GM12878 (cell line): Measurements from ENCODE around the gene ANO2. TPM values are rescaled to one million over a fixed set of nuclear protein-coding genes. Genes with fewer than 3 reads are reported as not detected.

ENCODE experiments used
- ATAC-seq: fragments of 200-7000 bp; cut with Tn5 transposase; 3 replicates; pipeline ENCODE4 v1.9.1; 2020; ENCODE audit warnings: mild to moderate bottlenecking, moderate library complexity
- BruUV-seq: library from RNA; stranded (reverse); fragments of 400-500 nt; replicated peaks from 2 replicates; lab custom pipeline; 2021; lab: Mats Ljungman, UMichigan
- CTCF ChIA-PET: fragments of 300-600 bp; sonication (Branson Sonifier 250); formaldehyde crosslinking; extraction: SDS; loops from one replicate; lab custom pipeline; 2021; ENCODE audit warnings: inconsistent platforms; lab: Yijun Ruan, JAX
- POLR2A ChIA-PET: fragments of 350-600 bp; formaldehyde crosslinking; extraction: SDS; loops from one replicate; lab custom pipeline; 2021; ENCODE audit warnings: inconsistent platforms; lab: Charles Lee
- RAD21 ChIA-PET: fragments of 300-600 bp; sonication (Branson Sonifier 250); formaldehyde crosslinking; loops from one replicate; lab custom pipeline; 2023; ENCODE audit warnings: antibody characterized with exemption; ENCODE audit not compliant: unreplicated experiment; lab: Charles Lee
- SMC1A ChIA-PET: fragments of 300-600 bp; sonication (Branson Sonifier 250); formaldehyde crosslinking; loops from one replicate; lab custom pipeline; 2023; ENCODE audit not compliant: unreplicated experiment, uncharacterized antibody; lab: Charles Lee
- DNase-seq: peaks from one replicate; pipeline ENCODE4 v3.0.0-alpha.2; 2011; ENCODE audit warnings: low read depth, low spot score
- FAIRE-seq: peaks from 3 replicates; lab custom pipeline; 2011; peaks lifted over from hg19 to GRCh38; lab: Jason Lieb, UNC
- H2AFZ ChIP-seq: 2 replicates; pipeline ENCODE4 v1.6.0; 2011; ENCODE audit warnings: low read depth, low read length, control low read depth; ENCODE audit not compliant: control insufficient read depth
- H3K27ac ChIP-seq: 2 replicates; pipeline ENCODE4 v1.5.1; 2011; ENCODE audit warnings: control low read depth; ENCODE audit not compliant: control insufficient read depth, insufficient read depth
- H3K27me3 ChIP-seq, 2 experiments: replicated peaks in 1 of 2; 2 replicates each; pipeline versions ENCODE4 v1.6.0 to v1.6.1; 2011; ENCODE audit warnings: low read length in 1 of 2; ENCODE audit not compliant: control insufficient read depth in 2 of 2, insufficient read depth in 2 of 2
- H3K36me3 ChIP-seq, 2 experiments: 2 replicates each; pipeline ENCODE4 v1.5.1; 2011; ENCODE audit warnings: low read length in 1 of 2; ENCODE audit not compliant: control insufficient read depth in 2 of 2, insufficient read depth in 2 of 2
- H3K4me1 ChIP-seq: 2 replicates; pipeline ENCODE4 v1.6.1; 2011; ENCODE audit warnings: mild to moderate bottlenecking, low read length, moderate library complexity, mixed read lengths; ENCODE audit not compliant: control insufficient read depth, insufficient read depth
- H3K4me2 ChIP-seq: 2 replicates; pipeline ENCODE4 v1.6.0; 2011; ENCODE audit warnings: control low read depth; ENCODE audit not compliant: control insufficient read depth, insufficient read depth
- H3K4me3 ChIP-seq: fragments of 200-600 bp; sonication (generic); 2 replicates; pipeline ENCODE4 v1.5.1; 2016
- H3K79me2 ChIP-seq: 2 replicates; pipeline ENCODE4 v1.6.0; 2011; ENCODE audit warnings: low read length; ENCODE audit not compliant: control insufficient read depth, insufficient read depth
- H3K9ac ChIP-seq: 2 replicates; pipeline ENCODE4 v1.8.0; 2011; ENCODE audit warnings: low read length, control low read depth, mixed read lengths; ENCODE audit not compliant: control insufficient read depth, insufficient read depth
- H3K9me3 ChIP-seq: replicated peaks from 3 replicates; pipeline ENCODE4 v1.5.1; 2011; ENCODE audit warnings: mild to moderate bottlenecking, low read length; ENCODE audit not compliant: control insufficient read depth, insufficient read depth
- H4K20me1 ChIP-seq: 2 replicates; pipeline ENCODE4 v1.6.0; 2011; ENCODE audit not compliant: control insufficient read depth, insufficient read depth
- LARP7 ChIP-seq: fragments of 450-650 bp; IDR thresholded peaks from 2 replicates; pipeline ENCODE4 v1.6.1; 2017; ENCODE audit warnings: mild to moderate bottlenecking
- MXI1 ChIP-seq: fragments of 150-350 bp; IDR thresholded peaks from 2 replicates; pipeline ENCODE4 v1.6.1; 2011; ENCODE audit warnings: low read depth, mild to moderate bottlenecking, inconsistent platforms, low read length, improper control_type of control experiment
- PAX8 ChIP-seq: fragments of 450-650 bp; IDR thresholded peaks from 2 replicates; pipeline ENCODE4 v1.6.1; 2017; ENCODE audit warnings: mild to moderate bottlenecking, moderate library complexity
- RCOR1 ChIP-seq: conservative IDR thresholded peaks from 2 replicates; pipeline ENCODE4 v1.6.1; 2012; ENCODE audit warnings: low read depth, low read length, improper control_type of control experiment
- RELB ChIP-seq: fragments of 450-650 bp; IDR thresholded peaks from 2 replicates; pipeline ENCODE4 v1.6.1; 2017; ENCODE audit warnings: low read depth, mild to moderate bottlenecking, moderate library complexity
- SMAD1 ChIP-seq: fragments of 450-650 bp; IDR thresholded peaks from 2 replicates; pipeline ENCODE4 v1.6.1; 2018; ENCODE audit warnings: mild to moderate bottlenecking, low read depth; ENCODE audit not compliant: partially characterized antibody
- SRF ChIP-seq, 2 experiments: IDR thresholded peaks; 2 replicates each; pipeline ENCODE4 v1.6.1; 2011; ENCODE audit warnings: low read depth in 2 of 2, low read length in 2 of 2, mild to moderate bottlenecking in 1 of 2, moderate library complexity in 1 of 2
- SUPT20H ChIP-seq: IDR thresholded peaks from 2 replicates; pipeline ENCODE4 v1.6.1; 2011; ENCODE audit warnings: low read depth, mild to moderate bottlenecking, low read length, moderate library complexity, borderline replicate concordance; ENCODE audit not compliant: control insufficient read depth
- ZBTB11 ChIP-seq: fragments of 450-650 bp; formaldehyde crosslinking; IDR thresholded peaks from 2 replicates; pipeline ENCODE4 v1.5.0; 2022; ENCODE audit warnings: mild to moderate bottlenecking, missing genetic modification characterization
- ZSCAN29 ChIP-seq: fragments of 450-650 bp; IDR thresholded peaks from 2 replicates; pipeline ENCODE4 v1.6.1; 2017; ENCODE audit warnings: mild to moderate bottlenecking, moderate library complexity
- WGBS: methylation state at CpG from one replicate; pipeline ENCODE4 v1.1.6; 2016; ENCODE audit warnings: low lambda C conversion rate; ENCODE audit not compliant: insufficient replicate concordance, insufficient coverage; ENCODE audit errors: missing lambda C conversion rate; 5-methylcytosine and 5-hydroxymethylcytosine counted together
- in situ Hi-C: fragments of 300-500 bp; cut with MboI; formaldehyde crosslinking; loops from 9 replicates; pipeline ENCODE4 v1.14.3; 2018; ENCODE audit warnings: mixed read lengths
- intact Hi-C: fragments of 100-400 bp; cut with micrococcal nuclease; formaldehyde crosslinking; loops from one replicate; pipeline ENCODE4 v1.14.2; 2022; ENCODE audit not compliant: unreplicated experiment
- polyA plus RNA-seq, 11 experiments: library from polyadenylated mRNA; depleted of rRNA in 4 of 11; unstranded in 6 of 11; stranded (reverse) in 5 of 11; fragments of >200 nt; fragmentation: Nextera tagmentation in 4 of 11; fragmentation: Illumina TruSeq in 1 of 11; extraction: Ambion mirVana in 4 of 11; extraction: Trizol in 1 of 11; gene quantifications; 1 replicate in 1 of 11; 2 replicates in 10 of 11; pipeline versions ENCODE4 v1.2.1 to v1.2.3, GENCODE V29; 2011 to 2016; ENCODE audit warnings: inconsistent platforms in 2 of 11, missing spikeins in 2 of 11, low read depth in 1 of 11
- total RNA-seq, 4 experiments: library from RNA; depleted of rRNA in 3 of 4; stranded (reverse); fragments of >200 nt in 3 of 4; fragmentation: Illumina TruSeq in 1 of 4; extraction: Trizol in 1 of 4; gene quantifications; 2 replicates each; pipeline versions ENCODE4 v1.2.1 to v1.2.3, GENCODE V29; 2013 to 2021

ANO2 gene
- total and polyA plus RNA-seq, 10 of the 15 experiments (the other 5 are each of a cell fraction or from before 2014, with no cell fraction given) = not detected

- TF ChIP-seq SMAD1 (no peak), PAX8 (no peak)
Measured at GRCh38 chr12:5904441-5904840, 40.6 kb downstream of the ANO2 start (continued).

GRCh38 chr12:5902736-5903135, 42.3 kb downstream of the ANO2 start:
- in situ Hi-C loops (no loop called here), intact Hi-C loops (no loop called here)
- Histone ChIP-seq H3K9me3 (no peaks in the 10 kb centered on the region), H4K20me1 (no peaks in the 10 kb centered on the region), H3K4me2 (no peak overlapping the region), H3K79me2 (no peaks in the 10 kb centered on the region), H3K4me3 (no peak overlapping the region), H3K27me3 (peaks cover 3 to 4% of the 10 kb centered on the region in 2 experiments; a peak in 2 of 4 replicates), H2AFZ (no peak overlapping the region), H3K27ac (no peak overlapping the region)
- FAIRE-seq (no peak), ATAC-seq (no peak)
- ChIA-PET RAD21 (no interaction called here), SMC1A (interaction anchor here (0.6 kb wide), 1 partner anchor 47 kb away, joined by 3 read pairs; no protein-coding TSS in a partner anchor), POLR2A (no interaction called here)
- 95% methylated on average over 2 of the region's 2 CpGs for whole genome bisulfite sequencing
- no TSS peak for BruUV-seq
- no peak for TF ChIP-seq ZSCAN29
- no peak for TF ChIP-seq SUPT20H
- TF ChIP-seq LARP7 = no peak
- no peak for TF ChIP-seq SRF (IDR thresholded peaks at IDR 0.05; ENCODE audit: low read depth in 2 of 2, low read length in 2 of 2)
- no peak for TF ChIP-seq RELB
- TF ChIP-seq RCOR1 = no peak
- TF ChIP-seq SMAD1 = no peak
- no peak for TF ChIP-seq MXI1
- no peak for TF ChIP-seq ZBTB11 (CRISPR knock-in tag)
- TF ChIP-seq, all 136 proteins: peak for 0
- DNase-seq = no peak
- no peaks in the 10 kb centered on the region for H3K36me3 ChIP-seq
- no peak overlapping the region for H3K9ac ChIP-seq
- no peaks in the 10 kb centered on the region for H3K4me1 ChIP-seq
- CTCF ChIA-PET = interaction anchor here (1.1 kb wide), 1 partner anchor 158 kb away, joined by 3 read pairs; no protein-coding TSS in a partner anchor
